Kidney epithelial cell (primary cell): ENCODE data around the gene LDHA. TPM values are rescaled to one million over a fixed set of nuclear protein-coding genes. Genes with fewer than 3 reads are reported as not detected.

ENCODE experiments used
- DNase-seq: peaks from one replicate; pipeline ENCODE4 v3.0.0-alpha.2; 2010; ENCODE audit warnings: low read depth
- H3K27me3 ChIP-seq: 2 replicates; pipeline ENCODE4 v1.6.0; 2011; ENCODE audit warnings: low read length; ENCODE audit not compliant: control insufficient read depth, insufficient read depth
- H3K36me3 ChIP-seq: 2 replicates; pipeline ENCODE4 v1.5.1; 2011; ENCODE audit warnings: low read length; ENCODE audit not compliant: control insufficient read depth, insufficient read depth
- H3K4me3 ChIP-seq: 2 replicates; pipeline ENCODE4 v1.5.1; 2011; ENCODE audit warnings: low read depth, mild to moderate bottlenecking, control low read depth, low read length
- CTCF ChIP-seq: IDR thresholded peaks from 2 replicates; pipeline ENCODE4 v1.5.1; 2011; ENCODE audit warnings: mild to moderate bottlenecking, moderate library complexity, low read length, control low read depth, inconsistent platforms; ENCODE audit not compliant: insufficient read depth, poor library complexity, severe bottlenecking
- total RNA-seq: library from RNA; depleted of rRNA; stranded (reverse); fragments of >200 nt; gene quantifications from 2 replicates; pipeline ENCODE4 v1.2.3, GENCODE V29; 2015

Gene LDHA
- total RNA-seq, 1 donor from 2014 or later = 269 TPM

- no peak for TF ChIP-seq CTCF
- H3K36me3 ChIP-seq = no peaks in the 10 kb centered on the region
Measured at GRCh38 chr11:18390088-18390487, 4.3 kb upstream of the LDHA start.

DNA sequence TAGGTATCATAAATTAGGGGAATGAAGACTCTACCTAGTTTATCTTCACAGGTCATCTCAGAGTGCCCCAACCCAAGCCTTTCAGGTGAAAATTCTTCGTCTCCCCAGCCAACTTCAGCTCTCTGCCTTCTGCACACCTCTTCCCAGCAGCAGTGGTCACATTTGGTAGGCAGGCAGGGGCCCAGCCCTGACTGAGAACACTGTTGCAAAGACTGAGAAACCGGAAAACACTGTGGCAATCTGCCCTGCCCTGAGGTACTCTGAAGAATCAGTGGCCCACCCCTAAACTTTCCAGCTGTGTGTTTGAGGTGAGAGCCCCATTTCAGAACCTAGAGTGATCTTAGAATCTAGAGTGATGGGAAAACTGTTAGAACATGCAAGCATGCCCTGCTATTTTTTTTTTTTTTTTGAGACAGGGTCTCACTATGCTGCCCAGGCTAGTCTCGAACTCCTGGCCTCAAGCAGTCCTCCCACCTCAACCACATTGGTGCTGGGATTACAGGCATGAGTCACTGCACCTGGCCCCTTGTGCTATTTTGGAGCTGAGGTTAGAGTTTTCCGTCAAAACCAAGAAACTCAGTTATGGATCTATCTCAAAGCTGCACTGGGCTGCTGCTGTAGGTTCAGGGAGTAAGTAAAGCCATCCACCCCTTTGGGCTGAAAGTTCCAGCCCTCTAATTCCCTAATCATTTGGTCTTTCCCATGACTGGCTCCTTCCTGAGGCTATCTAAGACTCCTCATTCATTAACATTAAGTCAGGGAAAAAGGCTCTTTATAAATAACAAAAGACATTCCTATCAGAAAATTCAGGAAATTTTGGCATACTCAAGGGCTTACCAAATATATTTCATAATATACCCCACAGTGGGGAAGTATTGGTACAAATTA is 1.7 kb upstream of the LDHA start:
- no peak for DNase-seq
- no peaks in the 10 kb centered on the region for H3K27me3 ChIP-seq
- TF ChIP-seq CTCF = no peak
- H3K4me3 ChIP-seq = no peak overlapping the region
- no peaks in the 10 kb centered on the region for H3K36me3 ChIP-seq

More at GRCh38 chr11:18390088-18390487, 4.3 kb upstream of the LDHA start:
- no peak for DNase-seq
- Histone ChIP-seq H3K27me3 (no peaks in the 10 kb centered on the region), H3K4me3 (no peak overlapping the region)

DNA sequence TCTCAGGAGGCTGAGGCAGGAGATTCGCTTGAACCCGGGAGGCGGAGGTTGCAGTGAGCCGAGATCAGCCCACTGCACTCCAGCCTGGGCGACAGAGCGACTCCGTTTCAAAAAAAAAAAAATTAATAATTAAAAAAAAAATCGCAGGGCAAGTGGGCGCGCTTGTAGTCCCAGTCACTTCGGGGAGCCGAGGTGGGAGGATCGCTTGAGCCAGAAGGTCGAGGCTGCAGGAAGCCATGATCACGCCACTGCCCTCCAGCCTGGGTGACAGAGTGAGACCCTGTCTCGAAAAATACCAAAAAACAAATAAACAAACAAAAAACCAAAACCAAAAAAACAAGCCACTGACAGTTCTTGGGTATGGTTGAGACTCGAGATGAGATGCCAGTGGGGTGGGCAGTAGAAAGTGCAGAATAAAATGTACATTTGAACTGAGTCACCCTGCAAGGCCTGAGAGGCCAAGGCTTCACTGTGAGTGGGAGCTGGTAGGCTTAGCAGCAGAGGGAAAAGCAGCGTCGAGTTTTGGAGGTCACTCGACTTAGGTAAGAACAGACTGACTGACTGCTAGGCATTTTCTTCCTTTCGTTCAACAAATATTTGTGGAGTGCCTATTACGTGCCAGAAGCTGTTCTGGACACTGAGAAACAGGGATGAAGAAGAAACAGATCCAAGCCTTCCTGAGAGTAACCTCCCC is 635 bp upstream of the LDHA start:
- no peak for DNase-seq
- Histone ChIP-seq H3K4me3 (peak overlapping the region; percentile 85), H3K36me3 (no peaks in the 10 kb centered on the region), H3K27me3 (no peaks in the 10 kb centered on the region)
- TF ChIP-seq CTCF = no peak

- Histone ChIP-seq H3K27me3 (no peaks in the 10 kb centered on the region), H3K36me3 (no peaks in the 10 kb centered on the region), H3K4me3 (peak overlapping the region; percentile 85)
- DNase-seq = no peak
- no peak for TF ChIP-seq CTCF
Measured at GRCh38 chr11:18394928-18395734, 768 bp downstream of the LDHA start.

DNA sequence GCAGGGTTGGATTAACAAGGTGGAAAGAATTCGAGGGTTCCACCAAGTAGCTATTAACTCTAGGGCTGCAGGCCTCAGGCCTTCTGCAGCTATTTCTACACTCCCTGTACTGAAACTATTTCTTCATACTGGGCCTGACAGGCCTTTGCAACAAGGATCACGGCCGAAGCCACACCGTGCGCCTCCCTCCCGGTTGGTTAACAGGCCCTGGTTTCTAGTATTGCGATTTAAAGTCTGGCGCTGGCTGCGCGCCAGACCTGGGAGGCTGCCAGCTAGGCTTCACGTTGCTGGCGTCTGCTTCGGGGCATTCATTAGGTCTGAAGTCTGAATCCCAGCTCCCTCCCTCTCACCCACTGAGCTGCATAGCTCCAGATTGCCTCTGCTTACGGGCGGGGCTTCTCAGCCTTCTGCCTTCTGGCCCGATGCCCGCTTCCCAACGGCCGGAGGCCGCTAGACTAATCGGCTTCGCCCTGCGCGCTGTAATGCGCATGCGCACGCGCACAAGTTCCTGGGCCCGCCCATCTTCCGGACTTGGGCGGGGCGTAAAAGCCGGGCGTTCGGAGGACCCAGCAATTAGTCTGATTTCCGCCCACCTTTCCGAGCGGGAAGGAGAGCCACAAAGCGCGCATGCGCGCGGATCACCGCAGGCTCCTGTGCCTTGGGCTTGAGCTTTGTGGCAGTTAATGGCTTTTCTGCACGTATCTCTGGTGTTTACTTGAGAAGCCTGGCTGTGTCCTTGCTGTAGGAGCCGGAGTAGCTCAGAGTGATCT is 1.6 kb downstream of the LDHA start:
- no peaks in the 10 kb centered on the region for H3K27me3 ChIP-seq
- TF ChIP-seq CTCF = no peak

More for the DNA sequence above, 1.6 kb downstream of the LDHA start:
- DNase-seq = peak; percentile 95
- Histone ChIP-seq H3K4me3 (peak overlapping the region; percentile 85), H3K36me3 (no peaks in the 10 kb centered on the region)
